ENCODE data around the gene ASPHD1. TPM values are rescaled to one million over a fixed set of nuclear protein-coding genes. Genes with fewer than 3 reads are reported as not detected.
A peak's percentile ranks its signal among the peaks of the same experiment; 100 is the strongest.
"Not testable (repeated sequence)": the region's sequence is repeated elsewhere in the genome, so short reads cannot be mapped to it uniquely, and the experiment has no call there.

Gene ASPHD1
- total RNA-seq, 4 donors from 2014 or later: 0.32 to 0.61 TPM; not detected in 2

DNA sequence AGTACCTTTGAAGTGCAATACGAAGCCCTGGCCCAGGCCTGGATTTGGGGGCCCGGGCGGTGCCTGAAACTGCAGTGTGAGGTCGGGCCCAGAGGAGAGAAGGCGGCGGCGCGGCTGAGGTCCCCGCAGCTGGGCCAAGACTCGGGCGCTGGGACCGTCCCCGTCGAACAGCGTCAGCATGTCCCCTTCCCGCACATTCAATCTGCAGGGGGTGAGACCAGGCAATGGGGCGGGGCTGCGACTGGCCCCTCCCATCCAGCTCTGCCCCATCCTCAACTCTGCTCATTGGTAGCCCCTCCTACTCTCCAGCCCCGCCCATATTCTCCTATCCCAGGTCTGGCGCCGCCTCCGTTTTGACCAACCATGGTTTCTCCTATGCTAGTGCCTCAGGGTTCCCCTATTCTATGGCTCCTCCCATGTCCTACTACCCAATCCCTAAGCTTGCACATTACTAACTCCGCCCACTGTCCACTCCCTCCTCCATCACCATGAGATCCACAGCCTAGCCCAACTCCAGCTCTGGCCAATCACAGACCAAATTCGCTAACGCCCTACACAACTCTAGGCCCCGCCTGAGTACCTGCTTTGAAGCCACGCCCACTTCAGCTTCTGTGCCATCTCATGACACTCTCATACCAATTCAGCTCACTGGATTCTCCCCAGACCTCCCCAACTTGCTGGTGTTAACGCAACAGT, 22.9 kb upstream of the ASPHD1 start:
- Histone ChIP-seq H3K36me3 (no peaks in the 10 kb centered on the region), H3K4me3 (peak overlapping the region in 2 of 4 donors; percentile 28 to 50)

GRCh38 chr16:29878172-29878571, 22.1 kb upstream of the ASPHD1 start:
- intact Hi-C loops (cut with DNase I): no loop called here
- 87% methylated on average over 13 to 14 of the region's 14 CpGs for WGBS, 2 donors
- H3K36me3 ChIP-seq: no peaks in the 10 kb centered on the region
- DNase-seq: no peak
- H3K27ac ChIP-seq: no peak overlapping the region
- H3K4me3 ChIP-seq: no peak overlapping the region
- H3K9me3 ChIP-seq: no peaks in the 10 kb centered on the region
- peaks cover 7 to 60% (median 14%) of the 10 kb centered on the region in 4 donors for H3K27me3 ChIP-seq
- H3K4me1 ChIP-seq: peaks cover 0 to 16% (median 12%) of the 10 kb centered on the region in 3 donors
- no peak for TF ChIP-seq CTCF (IDR thresholded peaks at IDR 0.05)
- TF ChIP-seq POLR2A (IDR thresholded peaks at IDR 0.05): no peak

More for the DNA sequence above, 22.9 kb upstream of the ASPHD1 start:
- 9 to 16% methylated on average over 12 to 19 of the region's 28 CpGs for WGBS, 2 donors
- no peaks in the 10 kb centered on the region for H3K9me3 ChIP-seq
- H3K27me3 ChIP-seq: peaks cover 7 to 60% (median 14%) of the 10 kb centered on the region in 4 donors
- H3K4me1 ChIP-seq: peaks cover 0 to 16% (median 12%) of the 10 kb centered on the region in 3 donors
- TF ChIP-seq POLR2A (IDR thresholded peaks at IDR 0.05) (no peak), CTCF (IDR thresholded peaks at IDR 0.05) (no peak)
- no peak overlapping the region for H3K27ac ChIP-seq
- intact Hi-C loops (cut with DNase I): no loop called here
- DNase-seq: no peak

- Histone ChIP-seq H3K4me3 (no peak overlapping the region), H3K27ac (no peak overlapping the region), H3K36me3 (no peaks in the 10 kb centered on the region), H3K9me3 (no peaks in the 10 kb centered on the region), H3K27me3 (peaks cover 7 to 46% (median 14%) of the 10 kb centered on the region in 4 donors), H3K4me1 (peaks cover 0 to 16% (median 12%) of the 10 kb centered on the region in 3 donors)
- TF ChIP-seq POLR2A (IDR thresholded peaks at IDR 0.05): no peak
- intact Hi-C loops (cut with DNase I): no loop called here
- DNase-seq: no peak
- 89 to 96% methylated on average over 3 of the region's 3 CpGs for WGBS, 2 donors
These were observed 19.2 kb upstream of the ASPHD1 start for GRCh38 chr16:29881050-29881449.

- Histone ChIP-seq H3K9me3 (no peaks in the 10 kb centered on the region), H3K4me1 (no peaks in the 10 kb centered on the region), H3K27me3 (peaks cover 0 to 21% (median 0%) of the 10 kb centered on the region in 4 donors), H3K4me3 (no peak overlapping the region), H3K27ac (no peak overlapping the region), H3K36me3 (no peaks in the 10 kb centered on the region)
- intact Hi-C loops (cut with DNase I): no loop called here
- 75 to 78% methylated on average over 6 of the region's 6 CpGs for WGBS, 2 donors
- DNase-seq: no peak
- TF ChIP-seq CTCF (IDR thresholded peaks at IDR 0.05): no peak
- no peak for TF ChIP-seq POLR2A (IDR thresholded peaks at IDR 0.05)
These were observed 16.3 kb upstream of the ASPHD1 start for GRCh38 chr16:29883987-29884386.

DNA sequence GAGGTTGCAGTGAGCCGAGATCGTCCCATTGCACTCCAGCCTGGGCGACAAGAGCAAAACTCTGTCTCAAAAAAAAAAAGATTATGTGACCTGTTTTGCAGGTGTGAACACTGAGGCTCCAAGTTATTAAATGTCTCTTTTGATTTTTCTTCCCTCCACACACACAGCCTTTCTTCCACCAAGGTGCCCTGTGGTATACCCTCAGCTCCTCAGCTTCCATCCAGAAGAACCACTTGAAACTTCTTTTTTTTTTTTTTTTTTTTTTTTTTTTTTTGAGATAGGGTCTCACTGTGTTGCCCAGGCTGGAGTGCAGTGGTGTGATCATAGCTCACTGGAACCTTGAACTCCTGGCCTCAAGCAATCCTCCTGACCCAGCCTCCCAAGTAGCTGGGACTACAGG, 10.9 kb upstream of the ASPHD1 start:
- H3K4me3 ChIP-seq; H3K27me3 ChIP-seq; DNase-seq; H3K4me1 ChIP-seq; H3K36me3 ChIP-seq; H3K27ac ChIP-seq; intact Hi-C loops (cut with DNase I); H3K9me3 ChIP-seq: not testable (repeated sequence)
- WGBS, 2 donors: 94 to 98% methylated on average over 3 of the region's 3 CpGs

DNA sequence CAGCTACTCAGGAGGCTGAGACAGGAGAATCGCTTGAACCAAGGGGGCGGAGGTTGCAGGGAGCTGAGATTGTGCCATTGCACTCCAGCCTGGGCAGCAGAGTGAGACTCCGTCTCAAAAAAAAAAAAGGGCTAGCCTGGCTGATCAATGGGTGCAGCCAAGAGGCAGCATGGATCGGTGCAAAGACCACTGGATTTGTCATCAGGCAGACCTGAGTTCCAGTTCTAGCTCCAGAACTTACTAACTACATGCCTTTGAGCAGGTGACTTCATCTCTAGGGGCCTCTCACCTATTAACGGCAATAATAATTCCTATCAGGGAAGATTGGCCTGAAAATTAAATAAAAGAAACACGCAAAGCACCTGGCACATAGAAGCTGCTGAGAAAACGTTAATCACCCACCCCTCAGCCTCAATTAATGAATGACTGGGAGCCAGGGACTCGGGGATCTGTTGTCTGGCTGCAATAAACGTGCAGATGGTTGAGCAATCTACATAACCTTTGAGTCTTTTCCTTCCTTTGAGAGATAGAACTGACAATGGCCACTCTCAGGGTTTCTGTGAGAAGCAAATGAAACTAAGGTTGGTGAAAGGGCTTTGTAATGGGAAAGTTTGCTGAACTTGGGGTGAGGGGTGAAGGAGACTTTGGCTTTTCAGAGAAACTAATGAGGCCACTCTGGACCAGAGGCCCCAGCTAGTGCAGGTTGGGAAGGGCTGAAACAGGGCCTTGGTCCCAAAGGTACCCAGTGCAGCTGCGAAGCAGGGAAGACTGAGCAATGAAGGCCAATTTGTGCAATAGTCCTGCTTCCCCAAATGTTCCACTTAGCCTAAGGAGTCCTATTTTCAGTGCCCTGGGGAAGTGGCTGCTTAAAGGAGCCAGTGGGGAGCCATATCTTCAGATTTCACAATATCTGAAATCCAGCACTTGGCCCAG, 8.5 kb upstream of the ASPHD1 start:
- Histone ChIP-seq H3K36me3 (no peaks in the 10 kb centered on the region), H3K27ac (no peak overlapping the region), H3K4me3 (no peak overlapping the region), H3K27me3 (peaks cover 0 to 10% (median 0%) of the 10 kb centered on the region in 4 donors), H3K4me1 (no peaks in the 10 kb centered on the region), H3K9me3 (no peaks in the 10 kb centered on the region)
- intact Hi-C loops (cut with DNase I): no loop called here
- WGBS, 2 donors: 73 to 75% methylated on average over 10 of the region's 10 CpGs
- no peak for DNase-seq
- TF ChIP-seq POLR2A (IDR thresholded peaks at IDR 0.05): no peak
- TF ChIP-seq CTCF (IDR thresholded peaks at IDR 0.05): no peak
